Astrocyte of the cerebellum (primary cell): ENCODE measurements around the gene INO80E.
A peak's percentile ranks its signal among the peaks of the same experiment; 100 is the strongest.
"Not testable (repeated sequence)": the region's sequence is repeated elsewhere in the genome, so short reads cannot be mapped to it uniquely, and the experiment has no call there.

Source experiments
- DNase-seq: peaks from one replicate; pipeline ENCODE4 v3.0.0-alpha.2; 2011; ENCODE audit warnings: low read depth
- H3K4me3 ChIP-seq: 2 replicates; pipeline ENCODE4 v1.5.1; 2011; ENCODE audit warnings: mild to moderate bottlenecking, low read depth, low read length, moderate library complexity
- in situ Hi-C: cut with HindIII; loops from 2 replicates; pipeline ENCODE4 v1.10.0; 2017; ENCODE audit warnings: low sequenced_read_pairs
- TF ChIP-seq, protein P1 (sequence below): IDR thresholded peaks from 2 replicates; pipeline ENCODE4 v1.5.1; 2012; ENCODE audit warnings: low read length, low read depth, moderate library complexity, mild to moderate bottlenecking; ENCODE audit errors: missing control alignments

INO80E gene, protein sequence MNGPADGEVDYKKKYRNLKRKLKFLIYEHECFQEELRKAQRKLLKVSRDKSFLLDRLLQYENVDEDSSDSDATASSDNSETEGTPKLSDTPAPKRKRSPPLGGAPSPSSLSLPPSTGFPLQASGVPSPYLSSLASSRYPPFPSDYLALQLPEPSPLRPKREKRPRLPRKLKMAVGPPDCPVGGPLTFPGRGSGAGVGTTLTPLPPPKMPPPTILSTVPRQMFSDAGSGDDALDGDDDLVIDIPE

DNA sequence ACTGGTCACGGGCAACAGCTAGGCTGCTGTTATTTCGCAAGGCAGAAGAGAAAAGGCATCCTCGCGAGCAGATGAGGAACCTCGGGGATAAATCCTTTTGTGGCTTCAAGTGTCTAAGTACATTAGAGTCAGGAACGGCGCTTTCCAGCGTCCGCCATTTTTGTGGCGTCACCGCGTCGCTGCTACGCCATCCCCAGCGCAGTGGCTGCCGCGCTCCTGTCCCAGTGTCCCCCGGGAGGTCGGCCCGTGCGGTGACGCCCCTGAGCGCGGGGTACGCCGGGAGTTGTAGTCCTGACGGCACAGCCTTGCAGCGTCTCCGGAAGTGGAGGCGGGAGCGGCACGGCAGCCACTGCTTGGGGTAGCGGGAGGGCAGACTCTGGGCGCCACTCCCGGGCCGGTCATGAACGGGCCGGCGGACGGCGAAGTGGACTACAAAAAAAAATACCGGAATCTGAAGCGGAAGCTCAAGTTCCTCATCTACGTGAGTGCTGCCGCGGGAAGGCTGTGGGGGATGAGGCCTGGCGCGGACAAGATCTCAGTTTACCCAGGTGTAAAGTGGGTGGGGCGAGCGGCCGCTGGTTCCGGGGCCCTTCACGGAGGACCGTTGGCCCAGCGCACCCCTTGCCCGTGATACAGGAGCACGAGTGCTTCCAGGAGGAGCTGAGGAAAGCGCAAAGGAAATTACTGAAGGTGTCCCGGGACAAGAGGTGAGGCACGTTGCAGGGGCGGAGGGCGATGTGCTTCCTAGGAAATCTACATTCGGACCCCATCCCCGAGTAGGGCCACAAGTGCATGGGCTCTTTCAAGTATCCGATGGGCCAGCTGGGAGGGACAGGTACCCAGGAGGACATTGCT, at the start of gene INO80E:
TSS of gene INO80E (plus strand) at position 331 of the 855 bp plus-strand sequence. CDS start at position 401, 70 bp downstream.
- TF ChIP-seq, protein P1, sequence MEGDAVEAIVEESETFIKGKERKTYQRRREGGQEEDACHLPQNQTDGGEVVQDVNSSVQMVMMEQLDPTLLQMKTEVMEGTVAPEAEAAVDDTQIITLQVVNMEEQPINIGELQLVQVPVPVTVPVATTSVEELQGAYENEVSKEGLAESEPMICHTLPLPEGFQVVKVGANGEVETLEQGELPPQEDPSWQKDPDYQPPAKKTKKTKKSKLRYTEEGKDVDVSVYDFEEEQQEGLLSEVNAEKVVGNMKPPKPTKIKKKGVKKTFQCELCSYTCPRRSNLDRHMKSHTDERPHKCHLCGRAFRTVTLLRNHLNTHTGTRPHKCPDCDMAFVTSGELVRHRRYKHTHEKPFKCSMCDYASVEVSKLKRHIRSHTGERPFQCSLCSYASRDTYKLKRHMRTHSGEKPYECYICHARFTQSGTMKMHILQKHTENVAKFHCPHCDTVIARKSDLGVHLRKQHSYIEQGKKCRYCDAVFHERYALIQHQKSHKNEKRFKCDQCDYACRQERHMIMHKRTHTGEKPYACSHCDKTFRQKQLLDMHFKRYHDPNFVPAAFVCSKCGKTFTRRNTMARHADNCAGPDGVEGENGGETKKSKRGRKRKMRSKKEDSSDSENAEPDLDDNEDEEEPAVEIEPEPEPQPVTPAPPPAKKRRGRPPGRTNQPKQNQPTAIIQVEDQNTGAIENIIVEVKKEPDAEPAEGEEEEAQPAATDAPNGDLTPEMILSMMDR = no peak
- in situ Hi-C loops = no loop called here
- H3K4me3 ChIP-seq = peak within 1 kb of the TSS; percentile 93
- DNase-seq = peak; percentile 79

DNA sequence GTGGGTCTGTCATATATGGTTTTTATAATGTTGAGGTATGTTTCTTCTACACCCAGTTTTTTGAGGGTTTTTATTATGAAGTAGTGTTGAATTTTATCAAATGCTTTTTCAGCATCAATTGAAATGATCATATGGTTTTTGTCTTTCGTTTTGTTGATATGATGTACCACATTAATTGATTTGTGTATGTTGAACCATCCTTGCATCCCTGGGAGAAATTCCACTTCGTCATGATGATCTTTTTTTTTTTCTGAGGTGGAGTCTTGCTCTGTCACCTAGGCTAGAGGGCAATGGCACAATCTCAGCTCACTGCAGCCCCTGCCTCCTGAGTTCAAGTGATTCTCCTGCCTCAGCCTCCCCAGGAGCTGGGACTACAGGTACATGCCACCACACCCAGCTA, 48.1 kb upstream of the INO80E start:
- in situ Hi-C loops = no loop called here
- TF ChIP-seq, protein P1 = no peak
- DNase-seq = no peak
- no peak overlapping the region for H3K4me3 ChIP-seq

DNA sequence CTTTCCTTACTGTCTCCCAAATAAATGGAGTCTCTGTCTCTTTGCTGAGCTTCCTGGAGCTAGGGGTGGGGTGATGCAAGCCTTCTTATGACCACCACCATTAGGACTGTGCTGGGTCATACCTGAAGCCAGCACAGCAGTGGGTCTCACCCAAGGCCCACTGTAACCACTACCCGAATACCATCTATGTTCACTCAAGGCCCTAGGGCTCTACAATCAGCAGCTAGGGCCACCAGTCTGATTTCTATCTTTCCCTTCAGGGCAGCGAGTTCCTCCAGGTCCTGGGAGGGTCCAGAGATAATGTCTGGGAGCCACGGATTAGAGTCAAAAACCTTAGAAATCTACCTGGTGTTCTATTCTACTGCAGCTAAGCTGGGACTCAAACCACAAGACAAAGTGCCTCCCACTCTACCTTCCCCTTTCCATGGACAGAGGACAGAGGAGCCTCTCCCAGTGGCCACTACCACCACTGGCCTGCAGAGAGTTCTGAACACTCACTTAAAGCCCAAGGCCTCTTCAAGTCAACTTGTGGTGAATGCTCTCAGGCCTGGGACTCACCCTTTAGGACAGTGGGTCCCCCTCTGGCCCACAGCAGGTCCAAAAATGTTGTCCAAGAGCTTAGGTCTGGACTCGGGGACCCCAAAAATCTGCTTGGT, 45.1 kb upstream of the INO80E start:
- no peak for DNase-seq
- in situ Hi-C loops = no loop called here
- TF ChIP-seq, protein P1 = no peak
- no peak overlapping the region for H3K4me3 ChIP-seq

DNA sequence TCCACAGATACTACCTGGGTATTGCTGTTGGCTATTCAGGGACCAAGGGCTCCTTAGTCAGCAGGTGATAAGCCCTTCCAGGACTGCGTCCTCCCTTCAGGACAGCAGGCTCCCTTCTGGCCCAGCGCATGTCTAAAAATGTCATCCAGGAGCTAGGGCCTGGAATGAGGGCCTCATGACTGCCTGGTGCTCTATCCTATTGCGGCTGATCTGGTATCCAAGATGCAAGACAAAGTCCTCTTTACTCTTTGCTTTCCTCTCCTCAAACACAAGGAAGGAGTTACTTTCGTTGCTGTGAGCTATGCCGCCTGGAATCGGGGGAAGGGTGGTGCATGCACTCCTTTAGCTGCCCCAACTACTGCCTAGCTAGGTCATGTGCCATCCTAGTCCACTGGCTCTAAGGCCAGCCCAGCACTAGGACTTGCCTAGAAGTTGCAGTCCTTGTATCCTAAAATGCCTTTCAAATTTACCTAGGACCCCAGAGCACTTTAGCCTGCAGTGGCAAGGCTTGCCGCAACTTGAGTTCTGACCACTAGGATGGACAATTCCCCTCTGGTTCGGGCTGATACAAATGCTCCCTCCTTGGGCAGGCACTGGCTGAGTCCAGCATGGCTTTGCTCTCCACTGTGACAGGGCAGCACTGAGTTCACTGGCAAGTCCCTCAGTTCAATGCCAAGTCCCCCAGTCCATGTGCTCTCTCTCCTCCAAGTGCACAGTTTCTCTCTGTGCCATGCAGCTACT, 44.2 kb upstream of the INO80E start:
- TF ChIP-seq, protein P1 = no peak
- in situ Hi-C loops = no loop called here
- no peak for DNase-seq
- no peak overlapping the region for H3K4me3 ChIP-seq

DNA sequence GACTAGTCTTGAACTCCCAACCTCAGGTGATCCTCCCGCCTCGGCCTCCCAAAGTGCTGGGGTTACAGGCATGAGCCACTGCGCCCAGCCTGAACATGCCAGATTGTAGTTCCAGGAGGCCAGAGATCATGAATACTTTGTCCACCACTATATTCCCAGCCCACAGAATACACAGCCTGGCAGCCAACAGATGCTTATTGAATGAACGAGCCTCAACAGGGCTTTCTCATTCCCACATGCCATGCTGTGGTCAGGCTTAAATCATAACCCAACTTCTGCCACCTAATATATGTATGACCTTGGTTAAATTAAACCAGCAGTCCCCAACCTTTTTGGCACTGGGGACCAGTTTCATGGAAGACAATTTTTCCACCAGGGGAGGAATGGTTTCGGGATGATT, 37.3 kb upstream of the INO80E start:
- TF ChIP-seq, protein P1 = no peak
- no peak overlapping the region for H3K4me3 ChIP-seq
- no peak for DNase-seq
- in situ Hi-C loops = no loop called here

DNA sequence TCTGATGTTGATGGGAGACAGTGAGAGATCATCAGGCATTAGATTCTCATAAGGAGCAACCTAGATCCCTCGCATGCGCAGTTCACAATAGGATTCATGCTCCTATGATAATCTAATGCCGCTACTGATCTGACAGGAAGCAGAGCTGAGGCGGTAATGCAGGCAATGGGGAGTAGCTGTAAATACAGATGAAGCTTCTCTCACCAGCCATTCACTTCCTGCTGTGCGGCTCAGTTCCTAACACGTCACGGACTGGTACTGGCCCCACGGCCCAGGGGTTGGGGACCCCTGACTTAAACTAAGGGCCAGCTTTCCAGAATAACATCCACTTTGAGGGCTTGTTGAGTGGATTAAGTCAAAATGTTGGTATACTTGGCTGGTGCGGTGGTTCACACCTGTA, 36.7 kb upstream of the INO80E start:
- H3K4me3 ChIP-seq = no peak overlapping the region
- in situ Hi-C loops = no loop called here
- TF ChIP-seq, protein P1 = no peak
- no peak for DNase-seq

DNA sequence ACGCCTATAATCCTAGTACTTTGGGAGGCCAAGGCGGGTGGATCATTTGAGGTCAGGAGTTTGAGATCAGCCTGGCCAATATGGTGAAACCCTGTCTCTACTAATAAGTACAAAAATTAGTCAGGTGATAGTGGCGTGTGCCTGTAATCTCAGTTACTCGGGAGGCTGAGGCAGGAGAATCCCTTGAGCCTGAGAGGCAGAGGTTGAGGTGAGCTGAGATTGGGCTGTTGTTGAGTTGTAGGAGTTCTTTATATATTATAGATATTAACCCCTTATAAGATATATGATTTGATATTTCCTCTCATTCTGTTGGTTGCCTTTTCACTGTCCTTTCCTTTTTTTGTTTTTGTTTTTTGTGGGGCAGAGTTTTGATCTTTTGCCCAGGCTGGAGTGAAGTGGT, 36.2 kb upstream of the INO80E start:
- H3K4me3 ChIP-seq, in situ Hi-C loops, DNase-seq: not testable (repeated sequence)
